Dermis lymphatic vessel endothelial cell (primary cell): ENCODE results near the gene CRABP1. TPM values are rescaled to one million over a fixed set of nuclear protein-coding genes. Genes with fewer than 3 reads are reported as not detected.

Source experiments
- total RNA-seq: library from RNA; depleted of rRNA; stranded (reverse); fragments of >200 nt; gene quantifications from 2 replicates; pipeline ENCODE4 v1.2.1, GENCODE V29; 2014

The CRABP1 gene
- not detected in 2 replicates for total RNA-seq

GRCh38 chr15:78340231-78341056 lies at the start of gene CRABP1:
Gene CRABP1, plus strand, starts transcription at chr15:78340353. Its CDS starts 76 bp downstream, at chr15:78340429.

GRCh38 chr15:78299101-78299930 lies 40.8 kb upstream of the CRABP1 start, which contains the start of gene SKIC8:
Gene SKIC8, minus strand, starts transcription at chr15:78299609. Its CDS starts 3,923 bp downstream, at chr15:78295686.

Other genes starting within 250 kb of the CRABP1 start
- not detected in 2 replicates for gene SH2D7, start 247.8 kb upstream of the CRABP1 start, total RNA-seq
- 1.2 and 3.9 TPM in 2 replicates for gene CIB2, start 208.9 kb upstream of the CRABP1 start, total RNA-seq
- gene IDH3A, start 191.0 kb upstream of the CRABP1 start, total RNA-seq: 20.6 and 26.0 TPM in 2 replicates
- not detected in 2 replicates for gene ACSBG1, start 105.8 kb upstream of the CRABP1 start, total RNA-seq
- 0.86 and 1.3 TPM in 2 replicates for gene DNAJA4, start 75.8 kb upstream of the CRABP1 start, total RNA-seq
- 79.1 and 96.0 TPM in 2 replicates for gene SKIC8, start 40.7 kb upstream of the CRABP1 start, total RNA-seq
- 28.4 and 30.3 TPM in 2 replicates for gene IREB2, start 97.9 kb downstream of the CRABP1 start, total RNA-seq
- 1.3 and 1.6 TPM in 2 replicates for gene HYKK, start 167.2 kb downstream of the CRABP1 start, total RNA-seq
- gene PSMA4, start 200.1 kb downstream of the CRABP1 start, total RNA-seq: 160 and 237 TPM in 2 replicates
- 1.7 and 3.6 TPM in 2 replicates for gene CHRNA5, start 225.2 kb downstream of the CRABP1 start, total RNA-seq